ENCODE measurements around the gene ABCC8. TPM values are rescaled to one million over a fixed set of nuclear protein-coding genes. Genes with fewer than 3 reads are reported as not detected.

Gene ABCC8
- polyA plus RNA-seq, 1 of the 3 experiments (the other 2 are of a cell fraction): 1.1 TPM

DNA sequence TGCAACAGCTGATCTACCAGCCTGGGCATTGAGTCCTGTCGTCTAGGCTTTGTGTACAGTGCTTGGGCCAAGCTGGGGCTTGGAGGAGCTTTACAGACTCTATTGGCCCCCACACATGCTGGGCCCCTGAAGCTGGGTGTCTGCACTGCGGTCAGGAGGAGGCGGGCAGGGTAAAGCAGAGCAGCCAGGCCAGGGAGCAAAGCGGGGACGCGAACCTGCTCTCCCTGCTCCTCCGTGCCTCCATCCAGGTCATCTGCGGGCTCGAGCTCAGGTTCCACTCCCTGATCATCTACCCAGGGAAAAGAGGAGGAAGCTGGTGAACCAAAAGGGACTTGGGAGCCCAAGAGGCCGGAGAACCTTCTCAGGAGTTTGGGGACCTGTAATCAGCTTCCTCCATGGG, 40.5 kb upstream of the ABCC8 start:
- TF ChIP-seq FOSL2 (IDR thresholded peaks at IDR 0.05; ENCODE audit: borderline replicate concordance, low read depth) (no peak), CHD2 (IDR thresholded peaks at IDR 0.05; ENCODE audit: low read length, partially characterized antibody) (no peak), EZH2phosphoT487 (IDR thresholded peaks at IDR 0.05; ENCODE audit: borderline replicate concordance, low read depth) (no peak), RAD21 (IDR thresholded peaks at IDR 0.05; ENCODE audit: low read length) (no peak), JUND (IDR thresholded peaks at IDR 0.05) (no peak), USF1 (IDR thresholded peaks at IDR 0.05; ENCODE audit: borderline replicate concordance, low read depth) (no peak), EP300 (IDR thresholded peaks at IDR 0.05; ENCODE audit: borderline replicate concordance in 1 of 2, low read depth in 1 of 2, low read length in 1 of 2) (no peak), ELF1 (IDR thresholded peaks at IDR 0.05) (no peak), FOXJ3 (CRISPR knock-in tag; IDR thresholded peaks at IDR 0.05) (no peak), MAX (IDR thresholded peaks at IDR 0.05; ENCODE audit: low read depth) (no peak), RXRA (IDR thresholded peaks at IDR 0.05; ENCODE audit: borderline replicate concordance, low read depth) (no peak)
- TF ChIP-seq, protein P1, sequence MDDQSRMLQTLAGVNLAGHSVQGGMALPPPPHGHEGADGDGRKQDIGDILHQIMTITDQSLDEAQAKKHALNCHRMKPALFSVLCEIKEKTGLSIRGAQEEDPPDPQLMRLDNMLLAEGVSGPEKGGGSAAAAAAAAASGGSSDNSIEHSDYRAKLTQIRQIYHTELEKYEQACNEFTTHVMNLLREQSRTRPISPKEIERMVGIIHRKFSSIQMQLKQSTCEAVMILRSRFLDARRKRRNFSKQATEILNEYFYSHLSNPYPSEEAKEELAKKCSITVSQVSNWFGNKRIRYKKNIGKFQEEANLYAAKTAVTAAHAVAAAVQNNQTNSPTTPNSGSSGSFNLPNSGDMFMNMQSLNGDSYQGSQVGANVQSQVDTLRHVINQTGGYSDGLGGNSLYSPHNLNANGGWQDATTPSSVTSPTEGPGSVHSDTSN (IDR thresholded peaks at IDR 0.05): no peak
- TF ChIP-seq, protein P2, sequence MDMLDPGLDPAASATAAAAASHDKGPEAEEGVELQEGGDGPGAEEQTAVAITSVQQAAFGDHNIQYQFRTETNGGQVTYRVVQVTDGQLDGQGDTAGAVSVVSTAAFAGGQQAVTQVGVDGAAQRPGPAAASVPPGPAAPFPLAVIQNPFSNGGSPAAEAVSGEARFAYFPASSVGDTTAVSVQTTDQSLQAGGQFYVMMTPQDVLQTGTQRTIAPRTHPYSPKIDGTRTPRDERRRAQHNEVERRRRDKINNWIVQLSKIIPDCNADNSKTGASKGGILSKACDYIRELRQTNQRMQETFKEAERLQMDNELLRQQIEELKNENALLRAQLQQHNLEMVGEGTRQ (IDR thresholded peaks at IDR 0.05; ENCODE audit: borderline replicate concordance, low read depth, low read length): no peak
- TF ChIP-seq, protein P3, sequence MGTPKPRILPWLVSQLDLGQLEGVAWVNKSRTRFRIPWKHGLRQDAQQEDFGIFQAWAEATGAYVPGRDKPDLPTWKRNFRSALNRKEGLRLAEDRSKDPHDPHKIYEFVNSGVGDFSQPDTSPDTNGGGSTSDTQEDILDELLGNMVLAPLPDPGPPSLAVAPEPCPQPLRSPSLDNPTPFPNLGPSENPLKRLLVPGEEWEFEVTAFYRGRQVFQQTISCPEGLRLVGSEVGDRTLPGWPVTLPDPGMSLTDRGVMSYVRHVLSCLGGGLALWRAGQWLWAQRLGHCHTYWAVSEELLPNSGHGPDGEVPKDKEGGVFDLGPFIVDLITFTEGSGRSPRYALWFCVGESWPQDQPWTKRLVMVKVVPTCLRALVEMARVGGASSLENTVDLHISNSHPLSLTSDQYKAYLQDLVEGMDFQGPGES (IDR thresholded peaks at IDR 0.05; ENCODE audit: low read depth, low read length): no peak
- Histone ChIP-seq H2AFZ (ENCODE audit: low read depth) (no peak overlapping the region), H3K9me3 (no peaks in the 10 kb centered on the region), H4K20me1 (ENCODE audit: insufficient read depth) (no peaks in the 10 kb centered on the region), H3K9me2 (no peaks in the 10 kb centered on the region), H3K4me2 (no peak overlapping the region), H3K9ac (no peak overlapping the region), H3K79me2 (ENCODE audit: insufficient read depth) (no peaks in the 10 kb centered on the region), H3K36me3 (replicated peaks in 1 of 2; ENCODE audit: control insufficient read depth in 1 of 2, insufficient read depth in 2 of 2, low read length in 1 of 2) (no peaks in the 10 kb centered on the region), H3K27me3 (ENCODE audit: insufficient read depth) (no peaks in the 10 kb centered on the region; the same call in none of the 2 replicates), H3K4me3 (ENCODE audit: low read depth in 2 of 2, low read length in 1 of 2) (no peak overlapping the region), H3F3A (replicated peaks; ENCODE audit: insufficient read depth) (no peaks in the 10 kb centered on the region), H3K27ac (ENCODE audit: low read depth in 2 of 2, low read length in 1 of 2) (no peak overlapping the region), H3K4me1 (ENCODE audit: control insufficient read depth in 1 of 2, insufficient read depth in 2 of 2, low read depth in 1 of 2, low read length in 1 of 2) (peaks cover 0 to 8% of the 10 kb centered on the region in 2 experiments; a peak in 1 of 4 replicates)
- WGBS (ENCODE audit: low lambda C conversion rate): 70% methylated on average over 4 of the region's 10 CpGs
- ChIA-PET CTCF (interaction anchor here (0.9 to 45.6 kb wide), 4 partner anchors 7 to 214 kb away, joined by 3 to 1101 read pairs (median 499); partner anchors contain the start of gene KCNJ11), POLR2A (no interaction called here)
- no peak for DNase-seq

All from SK-N-SH (cell line).